Adipocyte (in vitro differentiated cells): ENCODE measurements around the gene GATAD2B.

ENCODE experiments used
- DNase-seq: peaks from one replicate; pipeline ENCODE4 v3.0.0-alpha.2; 2015; ENCODE audit warnings: low read depth
- H3K27me3 ChIP-seq: replicated peaks from 2 replicates; pipeline ENCODE4 v1.7.0; 2013; ENCODE audit warnings: mild to moderate bottlenecking, low read length, moderate library complexity; ENCODE audit not compliant: control insufficient read depth, insufficient read depth
- H3K36me3 ChIP-seq: 2 replicates; pipeline ENCODE4 v1.7.0; 2013; ENCODE audit warnings: low read length, mild to moderate bottlenecking, moderate library complexity; ENCODE audit not compliant: control insufficient read depth, insufficient read depth, severe bottlenecking
- H3K4me1 ChIP-seq: 2 replicates; pipeline ENCODE4 v1.7.0; 2013; ENCODE audit warnings: mild to moderate bottlenecking, low read length, moderate library complexity; ENCODE audit not compliant: control insufficient read depth, insufficient read depth
- H3K4me3 ChIP-seq: 2 replicates; pipeline ENCODE4 v1.7.0; 2013; ENCODE audit warnings: mild to moderate bottlenecking, low read length, moderate library complexity
- H3K9ac ChIP-seq: 2 replicates; pipeline ENCODE4 v1.7.0; 2013; ENCODE audit warnings: mild to moderate bottlenecking, low read length, moderate library complexity
- H3K9me3 ChIP-seq: 2 replicates; pipeline ENCODE4 v1.7.0; 2013; ENCODE audit warnings: mild to moderate bottlenecking, low read length, moderate library complexity; ENCODE audit not compliant: control insufficient read depth

The GATAD2B gene

DNA sequence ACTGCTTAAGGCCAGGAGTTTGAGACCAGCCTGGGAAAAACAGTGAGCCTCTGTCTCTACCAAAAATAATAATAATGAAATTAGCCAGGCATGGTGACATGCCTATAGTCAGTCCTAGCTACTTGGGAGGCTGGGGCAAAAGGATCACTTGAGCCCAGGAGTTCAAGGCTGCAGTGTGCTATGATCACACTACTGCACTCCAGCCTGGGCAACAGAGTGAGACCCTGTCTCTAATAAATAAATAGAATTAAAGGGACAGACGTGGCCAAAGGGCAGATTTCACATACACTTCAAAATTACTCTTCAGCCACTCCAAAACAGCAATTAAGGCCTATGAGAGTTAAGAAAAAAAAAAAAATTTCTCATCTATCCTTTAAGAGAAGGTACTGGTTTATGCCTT, 45.7 kb downstream of the GATAD2B start:
- no peaks in the 10 kb centered on the region for H3K36me3 ChIP-seq
- no peaks in the 10 kb centered on the region for H3K27me3 ChIP-seq
- H3K9ac ChIP-seq = no peak overlapping the region
- H3K4me3 ChIP-seq = no peak overlapping the region
- peaks cover 24% of the 10 kb centered on the region for H3K4me1 ChIP-seq
- DNase-seq = no peak
- H3K9me3 ChIP-seq = no peaks in the 10 kb centered on the region

DNA sequence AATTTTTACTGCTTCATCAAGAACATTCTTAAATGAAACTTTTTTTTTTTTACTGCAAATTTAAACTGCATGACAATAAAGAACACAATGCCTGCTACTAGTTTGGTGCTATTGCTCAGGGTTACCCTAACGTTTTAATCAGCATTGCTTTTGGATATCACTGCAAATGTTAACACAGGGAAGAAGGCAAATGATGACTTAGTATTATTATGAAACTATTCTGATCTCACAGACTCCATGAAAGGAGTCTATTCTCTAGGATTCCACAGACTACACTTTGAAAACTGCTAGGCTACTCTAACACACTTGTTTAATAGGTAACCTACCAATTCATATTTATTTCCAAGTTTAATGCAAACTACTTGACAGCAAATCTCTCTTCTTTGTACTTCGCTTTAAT, 49.8 kb downstream of the GATAD2B start:
- Histone ChIP-seq H3K27me3 (no peaks in the 10 kb centered on the region), H3K9me3 (no peaks in the 10 kb centered on the region), H3K4me3 (no peak overlapping the region), H3K9ac (no peak overlapping the region), H3K36me3 (no peaks in the 10 kb centered on the region), H3K4me1 (peaks cover 7% of the 10 kb centered on the region)
- no peak for DNase-seq

DNA sequence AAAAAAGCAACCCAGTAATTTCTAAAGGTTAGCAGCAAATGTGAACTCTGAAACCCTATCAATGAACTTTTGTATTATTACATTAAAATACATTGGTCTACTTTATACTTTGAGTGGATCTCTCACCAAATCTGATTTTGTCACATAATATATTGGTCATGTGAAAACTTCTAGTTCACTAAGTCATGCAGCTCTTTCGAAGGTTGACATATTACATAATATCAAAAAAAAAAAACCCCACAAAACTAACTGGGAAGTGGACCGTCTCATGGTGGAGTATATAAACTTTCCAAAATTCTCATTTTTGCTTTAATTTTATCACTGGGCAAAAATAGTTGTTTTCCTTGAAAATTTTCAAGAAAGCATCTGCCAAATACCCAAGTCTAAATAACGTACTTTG, 50.4 kb downstream of the GATAD2B start:
- H3K9ac ChIP-seq = no peak overlapping the region
- no peak overlapping the region for H3K4me3 ChIP-seq
- no peaks in the 10 kb centered on the region for H3K9me3 ChIP-seq
- no peaks in the 10 kb centered on the region for H3K27me3 ChIP-seq
- H3K4me1 ChIP-seq = peaks cover 7% of the 10 kb centered on the region
- H3K36me3 ChIP-seq = no peaks in the 10 kb centered on the region
- DNase-seq = no peak

DNA sequence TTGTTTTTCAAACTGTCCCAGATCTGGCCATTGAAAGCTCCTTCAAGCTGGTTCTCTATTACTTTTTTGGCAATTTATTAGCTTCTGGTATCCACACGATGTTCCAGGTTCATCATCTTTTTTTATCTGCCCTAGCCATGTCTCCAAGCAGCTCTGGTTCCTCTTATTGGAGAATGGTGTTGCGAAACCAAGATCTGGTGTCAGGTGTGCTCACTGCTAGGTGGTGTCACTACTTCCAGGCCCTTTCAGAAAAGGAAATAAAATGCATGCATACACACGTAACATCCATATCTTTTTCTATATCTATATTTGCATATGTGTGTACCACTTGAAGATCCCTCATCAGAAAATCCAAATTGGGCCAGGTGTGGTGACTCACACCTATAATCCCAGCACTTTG, 53.3 kb downstream of the GATAD2B start:
- H3K9ac ChIP-seq = no peak overlapping the region
- no peaks in the 10 kb centered on the region for H3K36me3 ChIP-seq
- no peak overlapping the region for H3K4me3 ChIP-seq
- H3K4me1 ChIP-seq = peaks cover 8% of the 10 kb centered on the region
- no peaks in the 10 kb centered on the region for H3K9me3 ChIP-seq
- DNase-seq = no peak
- no peaks in the 10 kb centered on the region for H3K27me3 ChIP-seq

DNA sequence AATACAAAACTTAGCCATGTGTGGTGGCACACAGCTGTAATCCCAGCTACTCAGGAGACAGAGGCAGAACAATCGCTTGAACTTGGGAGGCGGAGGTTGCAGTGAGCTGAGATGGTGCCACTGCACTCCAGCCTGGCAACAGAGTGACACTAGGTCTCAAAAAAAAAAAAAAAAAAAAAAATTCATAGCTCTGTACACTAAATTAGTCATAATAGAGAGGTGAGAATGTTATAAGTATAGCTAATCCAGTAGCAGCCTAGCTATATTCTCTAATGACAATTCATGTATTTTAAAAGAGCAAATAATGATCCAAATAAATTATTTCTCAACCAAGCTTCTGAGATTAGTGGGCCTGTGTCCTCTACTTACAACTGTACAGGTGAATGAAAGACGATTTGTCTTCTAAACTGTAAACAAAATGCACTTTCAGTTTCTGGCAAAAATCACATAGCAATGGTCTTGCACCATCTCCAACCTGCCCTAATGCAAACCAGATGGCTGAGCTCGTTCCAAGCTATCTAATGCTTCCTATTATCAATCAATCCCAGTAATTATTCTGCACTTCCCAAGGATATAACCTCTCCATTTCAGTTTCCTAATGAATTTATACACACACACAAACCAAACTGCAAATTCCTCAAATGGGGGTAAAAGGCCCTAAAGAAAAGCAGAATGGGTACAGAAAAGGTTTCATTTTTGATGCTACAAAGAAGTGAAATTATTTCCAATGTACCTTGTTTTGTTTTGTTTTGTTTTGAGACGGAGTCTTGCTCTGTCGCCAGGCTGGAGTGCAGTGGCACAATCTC, 56.5 kb downstream of the GATAD2B start:
- Histone ChIP-seq H3K36me3 (no peaks in the 10 kb centered on the region), H3K9me3 (no peaks in the 10 kb centered on the region), H3K4me3 (no peak overlapping the region), H3K4me1 (peaks cover 8% of the 10 kb centered on the region), H3K27me3 (no peaks in the 10 kb centered on the region), H3K9ac (no peak overlapping the region)
- peak; percentile 85 for DNase-seq

DNA sequence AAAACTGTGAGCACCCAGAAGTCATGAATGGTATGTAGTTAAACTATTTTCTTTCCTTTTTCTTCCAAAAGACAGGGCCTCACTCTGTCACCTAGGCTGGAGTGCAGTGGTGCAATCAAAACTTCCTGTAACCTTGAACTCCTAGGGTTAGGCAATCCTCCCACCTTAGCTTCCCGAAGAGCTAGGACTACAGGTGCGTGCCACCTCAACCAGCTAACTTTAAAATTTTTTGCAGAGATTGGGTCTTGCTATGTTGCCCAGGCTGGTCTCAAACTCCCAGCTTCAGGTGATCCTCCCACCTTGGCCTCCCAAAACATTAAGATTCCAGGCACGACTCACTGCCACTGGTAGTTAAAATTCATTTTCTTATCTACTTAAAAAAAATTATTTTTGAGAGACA, 62.5 kb downstream of the GATAD2B start:
- Histone ChIP-seq H3K9ac (no peak overlapping the region), H3K4me1 (no peaks in the 10 kb centered on the region), H3K36me3 (no peaks in the 10 kb centered on the region), H3K4me3 (no peak overlapping the region), H3K9me3 (no peaks in the 10 kb centered on the region), H3K27me3 (no peaks in the 10 kb centered on the region)
- no peak for DNase-seq

DNA sequence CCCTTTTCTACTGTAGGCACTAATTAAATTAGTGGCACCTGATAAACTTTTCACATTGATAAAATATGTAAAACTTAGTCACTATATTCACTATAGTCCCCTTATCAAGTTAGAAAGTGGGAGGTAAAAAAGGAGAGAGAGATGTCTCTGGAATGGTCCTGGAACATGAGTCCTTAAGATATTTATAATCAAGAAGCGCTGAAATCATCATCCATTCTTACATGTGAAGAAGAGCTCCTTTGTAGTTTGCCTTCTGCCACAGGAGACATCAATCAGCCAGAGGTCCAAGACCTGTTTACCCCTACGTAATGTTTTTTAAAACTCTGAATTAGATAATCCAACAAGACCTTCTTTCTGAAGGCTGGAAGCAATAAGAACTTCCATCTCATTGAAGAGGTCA, 65.3 kb downstream of the GATAD2B start:
- no peak overlapping the region for H3K4me3 ChIP-seq
- no peak for DNase-seq
- no peak overlapping the region for H3K9ac ChIP-seq
- no peaks in the 10 kb centered on the region for H3K27me3 ChIP-seq
- H3K4me1 ChIP-seq = no peaks in the 10 kb centered on the region
- H3K36me3 ChIP-seq = peaks cover 8% of the 10 kb centered on the region
- H3K9me3 ChIP-seq = no peaks in the 10 kb centered on the region

DNA sequence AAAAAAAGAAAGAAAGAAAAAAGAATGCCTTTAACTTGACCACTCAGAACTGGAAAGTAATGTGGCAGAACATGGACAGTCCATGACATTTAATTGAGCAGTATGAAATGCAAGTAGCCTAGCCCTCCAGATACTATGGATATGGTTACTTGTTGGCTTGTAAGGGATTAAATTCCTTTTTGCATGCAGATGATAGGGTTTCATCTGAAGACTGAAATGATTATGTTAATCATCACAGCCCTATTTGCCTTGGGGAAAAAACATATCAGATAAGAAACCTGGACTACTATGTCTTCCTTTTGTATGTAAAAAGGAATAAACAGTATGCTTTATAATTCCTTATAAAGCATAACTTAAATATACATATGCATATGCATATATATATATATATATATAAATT, 66.0 kb downstream of the GATAD2B start:
- H3K4me3 ChIP-seq = no peak overlapping the region
- H3K4me1 ChIP-seq = no peaks in the 10 kb centered on the region
- H3K9me3 ChIP-seq = no peaks in the 10 kb centered on the region
- no peak overlapping the region for H3K9ac ChIP-seq
- H3K36me3 ChIP-seq = peaks cover 11% of the 10 kb centered on the region
- H3K27me3 ChIP-seq = no peaks in the 10 kb centered on the region
- no peak for DNase-seq

DNA sequence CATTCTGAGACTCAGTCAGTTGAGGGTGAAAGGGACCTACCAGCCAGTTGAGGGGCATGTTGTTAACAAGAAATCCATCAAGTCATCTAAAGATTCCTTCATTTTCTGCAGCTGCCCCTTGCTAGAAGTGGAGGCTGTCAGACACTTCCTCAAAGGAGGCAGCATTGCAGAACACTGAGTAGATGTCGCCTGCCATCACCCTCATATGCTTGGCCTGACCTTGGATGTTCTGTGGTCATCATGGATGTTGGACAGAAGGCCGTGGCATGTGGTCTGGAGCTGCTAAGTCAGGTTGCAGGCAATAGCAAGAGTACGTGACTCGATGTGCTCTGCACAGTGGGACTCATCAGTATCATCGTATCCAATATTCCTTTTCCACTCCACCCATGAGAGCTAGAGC, 70.6 kb downstream of the GATAD2B start:
- Histone ChIP-seq H3K27me3 (no peaks in the 10 kb centered on the region), H3K4me1 (no peaks in the 10 kb centered on the region), H3K4me3 (no peak overlapping the region), H3K9me3 (no peaks in the 10 kb centered on the region), H3K36me3 (peaks cover 18% of the 10 kb centered on the region), H3K9ac (no peak overlapping the region)
- DNase-seq = no peak

DNA sequence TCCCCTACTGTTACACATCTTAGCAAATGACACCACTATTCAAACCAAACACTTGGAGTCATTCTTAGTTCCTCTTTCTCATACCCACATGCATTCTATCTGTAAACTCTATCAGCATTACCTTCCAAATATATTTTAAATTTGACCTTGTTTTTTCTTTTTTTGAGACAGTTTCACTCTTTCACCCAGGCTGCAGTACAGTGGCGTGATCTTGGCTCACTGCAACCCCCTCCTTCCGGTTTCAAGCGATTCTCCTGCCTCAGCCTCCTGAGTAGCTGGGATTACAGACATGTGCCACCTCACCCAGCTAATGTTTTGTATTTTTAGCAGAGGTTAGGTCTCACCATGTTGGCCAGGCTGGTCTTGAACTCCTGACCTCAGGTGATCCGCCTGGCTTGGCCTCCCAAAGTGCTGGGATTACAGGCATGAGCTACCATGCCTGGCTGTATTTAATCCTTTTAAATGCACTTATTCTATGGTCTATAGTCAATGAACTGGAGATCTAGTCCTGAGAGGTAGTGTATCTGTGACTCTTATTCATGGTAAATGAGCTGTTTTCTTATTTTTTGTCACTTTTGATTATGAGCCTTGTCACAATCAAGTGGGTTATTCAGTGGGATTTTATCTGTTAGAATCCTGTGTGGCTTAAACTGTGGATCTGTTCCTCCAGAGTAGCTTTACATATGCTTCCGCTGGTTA, 73.1 kb downstream of the GATAD2B start:
- DNase-seq = no peak
- H3K4me3 ChIP-seq = no peak overlapping the region
- no peak overlapping the region for H3K9ac ChIP-seq
- no peaks in the 10 kb centered on the region for H3K27me3 ChIP-seq
- H3K4me1 ChIP-seq = no peaks in the 10 kb centered on the region
- peaks cover 18% of the 10 kb centered on the region for H3K36me3 ChIP-seq
- no peaks in the 10 kb centered on the region for H3K9me3 ChIP-seq

DNA sequence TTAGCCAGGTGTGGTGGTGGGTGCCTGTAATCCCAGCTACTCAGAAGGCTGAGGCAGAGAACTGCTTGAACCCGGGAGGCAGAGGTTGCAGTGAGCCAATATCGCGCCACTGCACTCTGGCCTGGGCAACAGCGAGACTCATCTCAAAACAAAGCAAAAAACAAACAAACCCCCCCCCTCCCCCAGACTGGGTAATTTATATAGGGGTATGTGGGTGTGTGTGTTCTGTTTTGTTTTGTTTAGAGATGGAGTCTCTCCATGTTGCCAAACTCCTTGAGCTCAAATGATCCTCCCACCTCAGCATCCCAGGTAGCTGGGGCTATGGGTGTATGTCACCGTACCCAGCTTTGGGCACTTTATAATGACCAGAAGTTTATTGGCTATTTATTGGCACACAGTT, 74.0 kb downstream of the GATAD2B start:
- H3K4me3 ChIP-seq = no peak overlapping the region
- H3K9me3 ChIP-seq = no peaks in the 10 kb centered on the region
- peaks cover 18% of the 10 kb centered on the region for H3K36me3 ChIP-seq
- DNase-seq = no peak
- no peak overlapping the region for H3K9ac ChIP-seq
- no peaks in the 10 kb centered on the region for H3K27me3 ChIP-seq
- H3K4me1 ChIP-seq = peaks cover 3% of the 10 kb centered on the region
